ENCODE measurements around the gene C9orf50.

The C9orf50 gene

DNA sequence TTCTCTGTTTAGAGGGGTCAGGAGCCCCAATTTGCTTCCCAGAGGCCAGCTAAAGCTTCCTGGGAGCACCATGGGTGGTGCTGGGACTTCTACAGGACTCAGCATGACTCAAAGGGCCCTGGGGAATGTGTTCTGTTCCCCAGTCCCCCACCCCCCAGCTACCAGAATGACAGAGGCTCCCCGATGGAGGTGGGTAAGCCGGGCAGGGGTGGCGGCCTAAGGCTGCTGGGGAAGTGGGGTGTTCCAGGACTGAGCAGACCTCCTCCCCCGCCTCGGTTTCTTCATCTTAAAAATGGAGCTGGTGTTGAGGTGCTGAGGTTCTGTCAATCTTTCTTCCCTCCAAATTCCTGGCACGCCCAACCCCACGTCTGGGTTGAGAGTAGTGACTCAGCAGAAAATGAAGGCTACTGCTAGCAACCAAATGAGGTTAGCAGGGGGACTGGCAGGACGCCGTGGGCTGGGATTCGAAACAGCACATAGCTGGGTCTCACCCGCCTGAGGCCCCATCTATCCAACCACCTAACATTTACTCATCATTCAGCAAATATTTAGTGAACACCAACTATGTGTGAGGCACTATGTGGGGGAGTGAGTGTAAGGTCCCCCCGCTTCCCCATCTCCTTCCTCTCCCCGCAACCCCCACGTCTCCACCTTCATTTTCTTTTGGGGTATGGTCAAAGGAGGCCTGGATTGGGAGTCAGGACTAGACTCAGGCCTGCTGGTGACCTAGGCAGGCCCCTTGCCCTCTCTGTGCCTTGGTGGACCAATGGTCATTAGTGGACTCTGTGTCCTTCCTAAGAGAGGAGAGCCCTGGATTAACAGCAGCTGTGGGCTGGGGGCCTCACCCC, 50.2 kb downstream of the C9orf50 start:
- DNase-seq (ENCODE audit: low spot score) = no peak

GRCh38 chr9:129569502-129570449, 51.1 kb downstream of the C9orf50 start:
- DNase-seq (ENCODE audit: low spot score) = peak; percentile 26

DNA sequence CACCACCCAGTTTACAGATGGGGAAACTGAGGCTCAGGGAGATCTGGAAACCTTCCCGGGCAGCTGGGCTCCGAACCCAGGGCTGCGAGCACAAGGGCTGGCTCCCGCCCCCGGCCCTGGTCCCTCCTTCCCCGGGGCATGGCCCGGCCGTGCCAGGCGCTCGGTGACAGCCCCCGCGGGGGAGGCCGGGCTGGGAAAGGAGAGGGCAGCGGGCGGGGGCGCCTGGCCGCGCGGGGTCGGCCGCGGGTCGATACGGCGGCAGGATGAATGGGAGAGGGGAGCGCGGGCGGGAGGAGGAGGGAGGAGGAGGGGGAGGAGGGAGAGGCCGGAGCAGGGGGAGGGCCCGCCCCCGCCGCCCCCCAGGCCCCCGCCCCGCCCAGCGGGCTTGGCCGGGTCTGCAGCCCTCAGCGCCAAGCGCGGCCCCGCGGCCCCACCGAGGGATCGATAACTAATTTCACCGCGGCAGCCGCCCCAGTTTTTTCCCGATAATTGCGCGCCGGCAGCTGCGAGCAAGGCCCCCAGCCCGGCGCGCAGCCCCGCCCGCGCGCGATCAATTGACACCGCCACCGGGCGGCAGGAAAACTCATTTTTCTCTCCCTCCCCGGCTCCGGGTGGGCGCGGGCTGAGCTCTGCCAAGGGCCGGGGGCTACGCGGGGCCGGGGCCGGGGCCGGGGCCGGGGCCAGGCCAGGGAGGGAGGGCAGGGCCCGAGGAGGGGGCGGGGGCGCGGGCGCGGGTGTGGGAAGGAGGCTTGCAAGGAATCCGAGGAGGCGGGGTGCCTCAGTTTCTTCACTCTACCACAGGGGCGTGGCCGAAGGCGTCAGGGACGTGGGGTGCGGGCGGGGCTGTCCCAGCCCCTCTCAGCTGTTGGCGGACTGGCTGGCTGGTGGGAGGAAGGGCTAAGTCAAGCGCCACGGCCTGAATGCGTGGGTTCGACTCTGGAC, 52.1 kb downstream of the C9orf50 start:
- no peak for DNase-seq (ENCODE audit: low spot score)

GRCh38 chr9:129567842-129568559, 52.9 kb downstream of the C9orf50 start:
- DNase-seq (ENCODE audit: low spot score) = no peak

GRCh38 chr9:129567329-129567728, 53.6 kb downstream of the C9orf50 start:
- DNase-seq (ENCODE audit: low spot score) = no peak

GRCh38 chr9:129566563-129567266, 54.2 kb downstream of the C9orf50 start:
- no peak for DNase-seq (ENCODE audit: low spot score)

DNA sequence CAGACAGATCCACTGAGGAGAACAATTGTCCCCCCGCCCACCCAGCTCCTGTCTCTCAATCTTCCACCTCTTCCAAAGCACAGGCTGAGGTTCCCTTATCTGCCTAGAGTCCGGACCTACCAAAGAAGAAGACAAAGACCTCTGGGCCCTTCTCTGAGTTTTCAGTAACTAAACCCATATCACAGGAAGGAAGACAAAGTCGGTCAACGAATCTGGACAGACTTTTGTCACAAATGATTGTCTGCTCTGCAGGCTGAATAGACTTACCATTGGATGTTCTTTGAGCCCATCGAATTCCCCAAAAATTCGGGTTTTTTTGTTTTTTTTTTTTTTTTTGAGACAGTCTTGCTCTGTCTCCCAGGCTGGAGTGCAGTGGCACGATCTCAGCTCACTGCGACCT, 58.0 kb downstream of the C9orf50 start:
- no peak for DNase-seq (ENCODE audit: low spot score)

DNA sequence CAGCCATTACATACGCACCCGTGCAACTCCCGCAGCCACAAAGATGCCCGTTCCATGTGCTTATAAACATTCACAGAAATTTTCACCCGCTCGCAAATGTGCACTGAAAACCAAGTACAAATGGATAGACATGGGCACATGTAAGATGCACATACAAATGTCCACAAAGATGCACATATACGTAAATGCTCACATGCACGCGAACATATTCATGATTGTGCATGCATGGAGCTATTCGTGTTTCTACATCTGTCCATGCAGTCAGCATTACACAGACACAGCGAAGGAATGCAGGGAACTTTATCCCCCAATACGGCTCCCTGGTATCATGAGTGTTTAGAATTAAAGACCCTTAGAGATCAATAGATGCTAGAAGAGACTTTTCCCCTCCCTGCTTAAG, 58.4 kb downstream of the C9orf50 start:
- no peak for DNase-seq (ENCODE audit: low spot score)
